ENCODE results near the gene GSPT1.

Gene GSPT1

GRCh38 chr16:11909653-11910545, 5.9 kb downstream of the GSPT1 start:
- DNase-seq: no peak

GRCh38 chr16:11907160-11907970, 8.4 kb downstream of the GSPT1 start:
- DNase-seq: no peak

GRCh38 chr16:11903906-11904305, 11.8 kb downstream of the GSPT1 start:
- DNase-seq: no peak

- DNase-seq: no peak
Measured at GRCh38 chr16:11901091-11901490, 14.7 kb downstream of the GSPT1 start.

- no peak for DNase-seq
Measured at GRCh38 chr16:11896486-11897176, 19.1 kb downstream of the GSPT1 start.

- DNase-seq: no peak
Measured at GRCh38 chr16:11893571-11893970, 22.2 kb downstream of the GSPT1 start.

GRCh38 chr16:11892761-11893160, 23.0 kb downstream of the GSPT1 start:
- no peak for DNase-seq

GRCh38 chr16:11890231-11890965, 25.4 kb downstream of the GSPT1 start:
- DNase-seq: no peak

GRCh38 chr16:11886881-11887280, 28.9 kb downstream of the GSPT1 start:
- DNase-seq: no peak

- no peak for DNase-seq
Measured at GRCh38 chr16:11884035-11884434, 31.7 kb downstream of the GSPT1 start.

GRCh38 chr16:11880007-11880406, 35.7 kb downstream of the GSPT1 start:
- no peak for DNase-seq

- DNase-seq: no peak
Measured at GRCh38 chr16:11877374-11877773, 38.4 kb downstream of the GSPT1 start.

- DNase-seq: no peak
Measured at GRCh38 chr16:11876306-11876705, 39.5 kb downstream of the GSPT1 start.

GRCh38 chr16:11875721-11876120, 40.0 kb downstream of the GSPT1 start:
- DNase-seq: no peak

GRCh38 chr16:11871193-11871592, 44.6 kb downstream of the GSPT1 start:
- DNase-seq: no peak

GRCh38 chr16:11870399-11870798, 45.4 kb downstream of the GSPT1 start:
- DNase-seq: no peak

- DNase-seq: no peak
Measured at GRCh38 chr16:11869353-11870228, 46.2 kb downstream of the GSPT1 start.

GRCh38 chr16:11868412-11868980, 47.3 kb downstream of the GSPT1 start:
- no peak for DNase-seq

- DNase-seq: no peak
Measured at GRCh38 chr16:11862489-11862888, 53.3 kb downstream of the GSPT1 start.

GRCh38 chr16:11857161-11857560, 58.6 kb downstream of the GSPT1 start:
- DNase-seq: no peak

Measured in cerebellar nuclear complex (tissue), 1 donor.